C4-2B (cell line): ENCODE results near the gene COBL.

Experiments
- H3K27ac ChIP-seq: fragments of 450-650 bp; 2 replicates; pipeline ENCODE4 v1.5.1; 2017
- CTCF ChIP-seq: fragments of 450-650 bp; conservative IDR thresholded peaks from 2 replicates; pipeline ENCODE4 v1.5.1; 2017; ENCODE audit warnings: mild to moderate bottlenecking
- ZFX ChIP-seq: fragments of 450-650 bp; IDR thresholded peaks from 2 replicates; pipeline ENCODE4 v1.6.1; 2017

Gene COBL

DNA sequence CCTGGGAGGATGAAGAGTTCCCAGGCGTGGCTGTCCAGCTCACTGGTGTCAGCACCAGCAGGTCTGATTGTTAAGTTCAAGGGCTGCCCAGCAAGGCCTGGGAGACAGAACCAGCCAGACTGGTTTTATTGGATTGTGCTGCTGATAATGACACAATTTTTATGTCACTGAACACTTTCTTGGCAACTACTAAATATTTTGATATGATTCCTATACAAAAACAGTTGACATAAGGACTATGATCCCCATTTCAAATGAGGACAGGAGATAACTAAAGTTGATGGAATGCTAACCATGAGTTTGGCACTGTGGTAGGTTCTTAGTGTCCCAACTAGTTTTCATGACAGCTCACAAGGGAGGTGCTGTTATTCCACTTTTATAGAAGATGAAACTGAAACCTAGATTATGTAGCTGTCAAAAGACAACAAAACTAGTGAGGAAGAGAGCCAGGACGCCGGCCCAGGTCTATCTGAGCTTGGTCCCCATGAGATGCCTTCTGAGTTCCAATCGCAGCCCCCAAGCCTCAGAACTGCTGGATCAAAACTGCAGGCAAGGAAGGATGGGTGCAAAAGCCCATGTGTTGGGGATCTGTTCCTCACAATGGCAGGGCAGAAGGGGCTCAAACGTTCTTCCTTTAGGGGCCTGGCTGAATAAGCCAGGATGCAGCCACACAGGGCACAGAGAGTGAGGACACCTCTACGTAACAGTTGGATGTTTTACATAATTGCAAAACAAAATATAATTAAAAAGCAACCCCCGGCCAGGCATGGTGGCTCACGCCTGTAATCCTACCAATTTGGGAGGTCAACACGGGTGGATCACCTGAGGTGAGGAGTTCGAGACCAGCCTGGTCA lies 52.8 kb downstream of the COBL start:
- TF ChIP-seq CTCF (no peak), ZFX (no peak)
- H3K27ac ChIP-seq = peak overlapping the region; percentile 74

- H3K27ac ChIP-seq = peak overlapping the region; percentile 74
- TF ChIP-seq ZFX (no peak), CTCF (no peak)
Measured at GRCh38 chr7:51262796-51263531, 53.6 kb downstream of the COBL start.

GRCh38 chr7:51261950-51262795 lies 54.4 kb downstream of the COBL start:
- peak overlapping the region; percentile 74 for H3K27ac ChIP-seq
- no peak for TF ChIP-seq ZFX
- no peak for TF ChIP-seq CTCF

DNA sequence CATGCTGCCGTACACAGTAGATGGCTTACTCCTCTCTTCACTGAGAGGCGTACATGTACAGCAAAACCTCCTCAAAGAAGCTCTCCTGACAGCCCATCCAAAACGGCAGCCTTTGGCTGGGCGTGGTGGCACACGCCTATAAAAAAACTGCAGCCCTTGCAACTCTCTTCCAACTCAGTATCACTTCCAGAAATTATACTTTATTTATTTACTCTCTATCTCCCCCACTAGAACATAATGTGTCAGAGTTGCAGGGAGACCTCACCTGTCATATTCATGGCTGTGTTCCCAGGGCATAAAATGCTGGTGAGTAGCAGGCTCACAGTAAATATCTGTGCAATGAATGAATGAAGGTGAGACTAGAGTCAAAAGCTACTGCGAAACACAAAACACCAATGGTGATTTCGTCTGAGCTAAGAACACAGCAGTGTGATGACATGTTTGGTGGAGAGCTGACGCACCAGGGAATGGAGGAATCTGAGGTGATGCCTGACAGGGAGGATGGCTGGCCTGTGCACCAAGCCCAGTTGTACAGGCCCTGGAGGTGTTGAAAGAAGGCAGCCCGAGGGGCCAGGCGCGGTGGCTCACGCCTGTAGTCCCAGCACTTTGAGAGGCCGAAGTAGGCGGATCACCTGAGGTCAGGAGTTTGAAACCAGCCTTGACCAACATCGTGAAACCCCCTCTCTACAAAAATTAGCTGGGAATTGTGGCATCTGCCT lies 55.3 kb downstream of the COBL start:
- H3K27ac ChIP-seq = peak overlapping the region; percentile 74
- TF ChIP-seq CTCF (no peak), ZFX (no peak)

- peak overlapping the region; percentile 74; the same call in 1 of the 2 replicates for H3K27ac ChIP-seq
- TF ChIP-seq CTCF = no peak
- TF ChIP-seq ZFX = no peak
Measured at GRCh38 chr7:51260516-51260915, 56.1 kb downstream of the COBL start.

DNA sequence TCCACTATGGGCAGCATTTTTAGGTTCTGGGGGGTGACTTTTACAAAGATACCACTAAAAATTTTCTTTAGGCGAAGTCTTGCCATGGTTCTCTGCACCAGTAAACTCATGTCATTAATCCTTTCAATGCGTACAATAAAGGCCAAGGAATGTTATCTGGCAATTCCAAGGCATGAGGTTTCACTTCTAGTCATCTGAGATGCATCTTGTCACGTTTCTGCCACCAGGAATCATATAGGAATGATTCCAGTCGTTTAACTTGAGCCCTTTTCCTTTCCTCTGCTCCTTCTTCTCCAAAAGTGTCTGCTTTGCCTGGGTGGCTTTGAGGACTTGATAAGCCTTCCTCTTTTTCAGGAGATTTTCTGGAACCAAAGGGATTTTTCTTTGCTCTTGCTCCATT lies 56.8 kb downstream of the COBL start:
- no peak for TF ChIP-seq ZFX
- no peak for TF ChIP-seq CTCF
- H3K27ac ChIP-seq = no peak overlapping the region
